ENCODE data around the gene CEP250. TPM values are rescaled to one million over a fixed set of nuclear protein-coding genes. Genes with fewer than 3 reads are reported as not detected.

The CEP250 gene
- total and polyA plus RNA-seq, 2 of the 4 experiments (the other 2 are of a cell fraction), result 22.7 to 35.1 TPM

DNA sequence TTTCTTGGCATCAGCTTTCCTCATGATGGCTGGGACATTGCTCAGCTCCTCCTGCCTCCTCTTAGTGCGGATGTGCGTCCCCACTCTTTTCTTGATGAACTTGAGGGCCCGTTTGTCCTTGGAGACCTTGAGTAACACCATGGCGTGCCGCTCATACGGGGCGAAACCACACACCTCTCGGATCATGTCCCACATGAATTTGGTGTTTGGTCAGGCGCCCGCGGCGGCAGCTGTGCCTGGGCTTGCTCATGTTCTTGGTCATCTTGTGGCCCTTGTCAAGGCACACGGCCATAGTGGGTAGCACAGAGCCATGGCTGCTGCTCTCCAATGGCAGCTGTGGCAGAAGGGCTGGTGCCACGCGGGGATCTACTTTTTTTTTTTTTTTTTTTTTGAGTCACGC lies 89.0 kb downstream of the CEP250 start:
- H3K79me1 ChIP-seq (ENCODE audit: low read depth in 1 of 2, low read length in 2 of 2), result peaks cover 12 to 35% of the 10 kb centered on the region in 2 experiments
- no peak overlapping the region for H3K23ac ChIP-seq (ENCODE audit: low read depth, low read length)
- H3K4ac ChIP-seq (ENCODE audit: low read depth, low read length), result no peak overlapping the region
- no peaks in the 10 kb centered on the region for H3K9me3 ChIP-seq (ENCODE audit: control insufficient read depth, insufficient read depth, low read length)
- no peak for TF ChIP-seq BHLHE40 (IDR thresholded peaks at IDR 0.05; ENCODE audit: low read depth, low read length)
- TF ChIP-seq MAFK (IDR thresholded peaks at IDR 0.05; ENCODE audit: low read depth, low read length), result no peak
- TF ChIP-seq NFE2L2 (IDR thresholded peaks at IDR 0.05; ENCODE audit: low read depth, low read length), result no peak
- no peak for TF ChIP-seq CEBPB (IDR thresholded peaks at IDR 0.05; ENCODE audit: low read depth, low read length)
- TF ChIP-seq FOS (IDR thresholded peaks at IDR 0.05; ENCODE audit: low read depth, low read length), result no peak
- no peak for TF ChIP-seq RAD21 (IDR thresholded peaks at IDR 0.05; ENCODE audit: low read length)
- TF ChIP-seq CHD1 (IDR thresholded peaks at IDR 0.05; ENCODE audit: low read depth, low read length), result no peak
- no peak for TF ChIP-seq POLR2A (IDR thresholded peaks at IDR 0.05; ENCODE audit: low read depth, low read length)
- TF ChIP-seq RFX5 (IDR thresholded peaks at IDR 0.05; ENCODE audit: low read depth, low read length), result no peak
- no peak for TF ChIP-seq MAZ (IDR thresholded peaks at IDR 0.05; ENCODE audit: borderline replicate concordance, low read depth, low read length)
- no peak for TF ChIP-seq SMC3 (IDR thresholded peaks at IDR 0.05; ENCODE audit: low read depth, low read length)
- TF ChIP-seq, protein P1, sequence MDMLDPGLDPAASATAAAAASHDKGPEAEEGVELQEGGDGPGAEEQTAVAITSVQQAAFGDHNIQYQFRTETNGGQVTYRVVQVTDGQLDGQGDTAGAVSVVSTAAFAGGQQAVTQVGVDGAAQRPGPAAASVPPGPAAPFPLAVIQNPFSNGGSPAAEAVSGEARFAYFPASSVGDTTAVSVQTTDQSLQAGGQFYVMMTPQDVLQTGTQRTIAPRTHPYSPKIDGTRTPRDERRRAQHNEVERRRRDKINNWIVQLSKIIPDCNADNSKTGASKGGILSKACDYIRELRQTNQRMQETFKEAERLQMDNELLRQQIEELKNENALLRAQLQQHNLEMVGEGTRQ (IDR thresholded peaks at IDR 0.05; ENCODE audit: low read depth, low read length), result no peak
- TF ChIP-seq RCOR1 (IDR thresholded peaks at IDR 0.05; ENCODE audit: insufficient replicate concordance, low read length), result no peak
- dilution Hi-C loops (cut with HindIII; ENCODE audit: low sequenced_read_pairs, unreplicated experiment) (no loop called here), in situ Hi-C loops (cut with MboI; ENCODE audit: low sequenced_read_pairs) (no loop called here), intact Hi-C loops (cut with micrococcal nuclease) (no loop called here)
- H2AK5ac ChIP-seq (ENCODE audit: low read depth, low read length), result no peak overlapping the region
- H4K91ac ChIP-seq (ENCODE audit: insufficient read depth, low read depth, low read length), result no peak overlapping the region
- no peaks in the 10 kb centered on the region for H4K20me1 ChIP-seq (ENCODE audit: insufficient read depth, low read length)
- H2BK15ac ChIP-seq (ENCODE audit: low read depth, low read length), result no peak overlapping the region
- ATAC-seq (ENCODE audit: low read depth), result no peak
- no peak overlapping the region for H3K14ac ChIP-seq (replicated peaks; ENCODE audit: low read depth, low read length)
- POLR2A ChIA-PET (ENCODE audit: unreplicated experiment), result no interaction called here
- no peak overlapping the region for H3K27ac ChIP-seq (ENCODE audit: insufficient read depth, low read length)
- H3K9ac ChIP-seq (ENCODE audit: low read depth, low read length), result no peak overlapping the region
- H2BK120ac ChIP-seq (ENCODE audit: low read depth, low read length), result no peak overlapping the region
- no peak overlapping the region for H2AK9ac ChIP-seq (replicated peaks; ENCODE audit: low read depth, low read length, poor library complexity)
- no peak overlapping the region for H3K56ac ChIP-seq (ENCODE audit: extremely low read depth, insufficient read depth, low read length)
- H3K4me1 ChIP-seq (ENCODE audit: control insufficient read depth, insufficient read depth, low read length), result peaks cover 5% of the 10 kb centered on the region
- no peak overlapping the region for H2AFZ ChIP-seq (replicated peaks; ENCODE audit: low read length, poor library complexity)
- no peak overlapping the region for H2BK5ac ChIP-seq (ENCODE audit: low read depth, low read length, poor library complexity, severe bottlenecking)
- peaks cover 13% of the 10 kb centered on the region for H3K9me1 ChIP-seq (ENCODE audit: insufficient read depth, low read length)
- H3K27me3 ChIP-seq (ENCODE audit: control insufficient read depth, insufficient read depth, low read length), result no peaks in the 10 kb centered on the region
- no peak for DNase-seq
- 91% methylated on average over 7 of the region's 16 CpGs; no CpG with 5 or more reads in 1 of the 2 experiments for WGBS, 2 experiments (ENCODE audit: extremely low coverage in 2 of 2, insufficient read length in 1 of 2)
- H2BK20ac ChIP-seq (ENCODE audit: low read depth, low read length), result no peak overlapping the region
- CTCF ChIA-PET, result interaction anchor here (0.6 kb wide), 1 partner anchor 9 kb away, joined by 4 read pairs; no protein-coding TSS in a partner anchor
- H3K36me3 ChIP-seq (ENCODE audit: control insufficient read depth, insufficient read depth, low read length), result peaks cover 26% of the 10 kb centered on the region
- H3K4me2 ChIP-seq (ENCODE audit: low read depth, low read length), result no peak overlapping the region
- no peak overlapping the region for H4K8ac ChIP-seq (ENCODE audit: low read depth in 2 of 2, low read length in 2 of 2)
- no TSS peak for BruUV-seq (replicated peaks)
- no peak overlapping the region for H3K4me3 ChIP-seq (ENCODE audit: insufficient read depth, low read depth, low read length)
- H4K5ac ChIP-seq (ENCODE audit: low read depth, low read length), result no peak overlapping the region
- H3K18ac ChIP-seq (ENCODE audit: low read depth, low read length), result no peak overlapping the region
